AG04449 (cell line): ENCODE results near the gene CDH2.

Experiments
- CTCF ChIA-PET: fragments of 350-600 bp; formaldehyde crosslinking; extraction: SDS; loops from one replicate; lab custom pipeline; 2021; ENCODE audit warnings: antibody characterized with exemption; lab: Yijun Ruan, JAX
- POLR2A ChIA-PET: fragments of 400-600, 350-600 bp; formaldehyde crosslinking; extraction: SDS; loops from one replicate; lab custom pipeline; 2020; ENCODE audit warnings: antibody characterized with exemption, inconsistent platforms; lab: Yijun Ruan, JAX
- DNase-seq: peaks from one replicate; pipeline ENCODE4 v3.0.0-alpha.2; 2010; ENCODE audit warnings: low read depth, low spot score
- H3K4me3 ChIP-seq: 2 replicates; pipeline ENCODE4 v1.5.1; 2011; ENCODE audit warnings: low read depth, mild to moderate bottlenecking, control low read depth, low read length
- TF ChIP-seq, protein P1 (sequence below): IDR thresholded peaks from one replicate; pipeline ENCODE4 v1.5.1; 2011; ENCODE audit warnings: mild to moderate bottlenecking, moderate library complexity, low read length, control low read depth, inconsistent platforms; ENCODE audit not compliant: insufficient read depth; ENCODE audit errors: missing control alignments

The CDH2 gene

DNA sequence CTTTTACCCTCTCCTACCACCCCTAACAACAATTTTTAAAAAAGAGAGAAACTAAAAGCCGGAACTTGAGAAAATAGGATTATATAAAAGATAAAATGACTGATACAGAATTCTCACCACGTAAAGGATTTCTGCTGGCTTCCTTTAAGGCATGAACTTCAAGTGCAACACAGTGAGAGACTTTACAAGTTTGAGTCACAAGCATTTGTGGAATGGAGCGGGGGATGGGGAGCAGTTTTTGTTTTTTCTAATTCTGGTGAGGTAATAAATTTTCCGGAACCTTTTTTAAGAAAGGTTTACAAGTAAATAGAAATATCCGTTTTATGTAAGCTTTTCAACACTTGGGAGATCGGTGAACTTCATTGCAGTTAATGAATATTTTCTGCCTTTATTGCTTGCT is 1.8 kb upstream of the CDH2 start:
- ChIA-PET CTCF (interaction anchor here (0.7 to 1.1 kb wide), 2 partner anchors 10 to 174 kb away, joined by 3 read pairs; no protein-coding TSS in a partner anchor), POLR2A (interaction anchor here (0.9 to 1.1 kb wide), 2 partner anchors 114 to 155 kb away, joined by 3 read pairs; no protein-coding TSS in a partner anchor)
- TF ChIP-seq, protein P1, sequence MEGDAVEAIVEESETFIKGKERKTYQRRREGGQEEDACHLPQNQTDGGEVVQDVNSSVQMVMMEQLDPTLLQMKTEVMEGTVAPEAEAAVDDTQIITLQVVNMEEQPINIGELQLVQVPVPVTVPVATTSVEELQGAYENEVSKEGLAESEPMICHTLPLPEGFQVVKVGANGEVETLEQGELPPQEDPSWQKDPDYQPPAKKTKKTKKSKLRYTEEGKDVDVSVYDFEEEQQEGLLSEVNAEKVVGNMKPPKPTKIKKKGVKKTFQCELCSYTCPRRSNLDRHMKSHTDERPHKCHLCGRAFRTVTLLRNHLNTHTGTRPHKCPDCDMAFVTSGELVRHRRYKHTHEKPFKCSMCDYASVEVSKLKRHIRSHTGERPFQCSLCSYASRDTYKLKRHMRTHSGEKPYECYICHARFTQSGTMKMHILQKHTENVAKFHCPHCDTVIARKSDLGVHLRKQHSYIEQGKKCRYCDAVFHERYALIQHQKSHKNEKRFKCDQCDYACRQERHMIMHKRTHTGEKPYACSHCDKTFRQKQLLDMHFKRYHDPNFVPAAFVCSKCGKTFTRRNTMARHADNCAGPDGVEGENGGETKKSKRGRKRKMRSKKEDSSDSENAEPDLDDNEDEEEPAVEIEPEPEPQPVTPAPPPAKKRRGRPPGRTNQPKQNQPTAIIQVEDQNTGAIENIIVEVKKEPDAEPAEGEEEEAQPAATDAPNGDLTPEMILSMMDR = no peak
- DNase-seq = no peak
- H3K4me3 ChIP-seq = peak overlapping the region; percentile 79

DNA sequence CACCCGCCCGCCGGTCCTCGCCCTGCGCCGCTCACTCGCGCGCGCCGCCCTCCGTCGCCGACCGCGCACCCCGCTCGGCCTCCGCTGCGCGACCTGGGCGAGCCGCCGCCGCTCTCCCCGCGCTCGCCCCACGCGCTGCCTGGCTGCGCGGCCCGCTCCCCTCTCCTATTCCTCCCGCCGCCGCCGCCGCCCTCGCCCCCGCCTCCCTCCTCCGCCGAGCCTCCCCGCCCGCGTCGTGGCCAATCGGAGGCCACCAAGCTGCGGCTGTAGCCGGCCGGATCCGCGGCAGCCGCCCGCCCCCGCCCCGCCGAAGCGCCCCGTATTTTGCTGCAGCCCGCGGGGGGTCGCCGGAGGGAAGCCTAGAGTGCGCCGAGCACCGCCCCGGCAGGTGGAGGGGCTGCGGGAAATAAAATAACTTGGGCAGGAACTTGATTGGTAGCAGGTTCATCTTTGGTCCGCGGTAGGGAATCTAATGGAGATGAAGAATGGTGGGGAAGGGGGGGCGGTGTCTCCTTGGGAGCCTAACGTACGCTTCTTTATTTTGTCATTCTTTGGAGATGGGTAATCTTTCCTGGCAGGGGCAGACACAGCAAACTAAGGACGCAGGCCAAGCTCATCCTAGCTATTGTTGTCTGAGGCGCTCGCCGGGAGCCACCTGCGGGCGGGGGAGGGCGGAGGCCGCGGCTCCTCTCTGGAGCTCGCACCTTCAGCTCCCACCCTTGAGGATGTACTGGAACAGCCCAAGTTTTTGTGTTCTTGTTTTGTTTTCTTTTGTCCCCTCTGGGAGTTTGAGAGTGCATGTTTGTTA is 1.1 kb upstream of the CDH2 start:
- no peak for DNase-seq
- TF ChIP-seq, protein P1 = no peak
- peak overlapping the region; percentile 79 for H3K4me3 ChIP-seq
- POLR2A ChIA-PET = interaction anchor here (0.7 to 1.1 kb wide), 3 partner anchors 27 to 155 kb away, joined by 3 read pairs; no protein-coding TSS in a partner anchor
- CTCF ChIA-PET = interaction anchor here (0.7 to 1.2 kb wide), 3 partner anchors 12 to 173 kb away, joined by 3 to 4 read pairs (median 3); no protein-coding TSS in a partner anchor

DNA sequence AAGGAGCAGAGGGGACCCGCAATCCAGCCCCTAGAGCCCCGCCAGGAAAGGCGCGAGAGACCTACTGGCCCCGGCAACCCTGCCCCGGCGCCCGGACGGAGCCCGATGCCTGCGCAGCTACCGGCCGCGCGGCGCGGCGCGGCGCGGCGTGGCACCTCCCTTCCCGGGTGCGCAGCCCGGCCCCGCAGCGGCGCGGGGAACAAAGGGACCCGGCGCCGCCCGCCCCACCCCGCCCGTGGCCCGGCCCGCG is 307 bp downstream of the CDH2 start:
- DNase-seq = no peak
- TF ChIP-seq, protein P1 = no peak
- H3K4me3 ChIP-seq = peak overlapping the region; percentile 79
- ChIA-PET CTCF (interaction anchor here (0.8 to 1.2 kb wide), 3 partner anchors 13 to 139 kb away, joined by 3 to 4 read pairs (median 3); no protein-coding TSS in a partner anchor), POLR2A (interaction anchor here (0.6 to 1.5 kb wide), 3 partner anchors 62 to 138 kb away, joined by 3 to 9 read pairs (median 4); no protein-coding TSS in a partner anchor)

DNA sequence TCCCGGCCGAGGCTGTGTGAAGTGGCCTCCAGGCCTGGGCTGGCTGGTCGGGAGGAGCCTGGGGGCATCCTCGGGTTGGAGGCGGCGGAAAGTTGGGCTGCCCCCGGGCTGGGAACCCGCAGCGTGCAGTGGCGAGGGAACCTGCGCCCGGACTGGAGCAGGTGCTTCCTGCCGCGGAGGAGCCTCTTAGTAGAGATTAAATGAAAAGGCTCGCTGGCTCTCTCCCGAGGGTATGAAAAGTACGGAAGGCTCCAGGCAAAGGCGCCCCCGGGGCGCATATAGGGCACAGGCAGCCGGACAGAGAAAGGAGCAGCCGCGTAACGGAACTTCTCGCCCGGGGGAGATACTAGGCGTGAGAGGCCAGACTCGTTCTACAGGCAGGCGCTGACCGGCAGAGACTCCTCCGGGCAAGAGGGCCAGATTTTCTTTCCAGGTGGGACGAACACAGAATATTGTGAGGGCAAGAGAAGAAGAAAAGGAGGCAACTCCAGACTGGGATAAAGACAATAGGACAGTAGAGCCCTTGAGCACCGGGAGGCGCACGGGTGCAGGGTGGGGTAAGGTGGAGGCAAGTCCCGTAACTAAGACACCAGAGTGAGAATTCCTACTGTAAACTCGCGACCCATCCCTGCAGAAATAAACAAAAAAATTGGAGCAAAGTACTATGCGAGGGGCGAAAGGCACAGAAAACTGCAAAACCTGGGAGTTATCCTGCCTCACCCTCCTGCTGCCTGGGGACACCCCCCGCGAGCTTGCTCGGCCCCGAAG is 816 bp downstream of the CDH2 start:
- H3K4me3 ChIP-seq = peak overlapping the region; percentile 79
- ChIA-PET CTCF (no interaction called here), POLR2A (interaction anchor here (1.5 kb wide), 1 partner anchor 61 kb away, joined by 9 read pairs; no protein-coding TSS in a partner anchor)
- TF ChIP-seq, protein P1 = no peak
- no peak for DNase-seq

DNA sequence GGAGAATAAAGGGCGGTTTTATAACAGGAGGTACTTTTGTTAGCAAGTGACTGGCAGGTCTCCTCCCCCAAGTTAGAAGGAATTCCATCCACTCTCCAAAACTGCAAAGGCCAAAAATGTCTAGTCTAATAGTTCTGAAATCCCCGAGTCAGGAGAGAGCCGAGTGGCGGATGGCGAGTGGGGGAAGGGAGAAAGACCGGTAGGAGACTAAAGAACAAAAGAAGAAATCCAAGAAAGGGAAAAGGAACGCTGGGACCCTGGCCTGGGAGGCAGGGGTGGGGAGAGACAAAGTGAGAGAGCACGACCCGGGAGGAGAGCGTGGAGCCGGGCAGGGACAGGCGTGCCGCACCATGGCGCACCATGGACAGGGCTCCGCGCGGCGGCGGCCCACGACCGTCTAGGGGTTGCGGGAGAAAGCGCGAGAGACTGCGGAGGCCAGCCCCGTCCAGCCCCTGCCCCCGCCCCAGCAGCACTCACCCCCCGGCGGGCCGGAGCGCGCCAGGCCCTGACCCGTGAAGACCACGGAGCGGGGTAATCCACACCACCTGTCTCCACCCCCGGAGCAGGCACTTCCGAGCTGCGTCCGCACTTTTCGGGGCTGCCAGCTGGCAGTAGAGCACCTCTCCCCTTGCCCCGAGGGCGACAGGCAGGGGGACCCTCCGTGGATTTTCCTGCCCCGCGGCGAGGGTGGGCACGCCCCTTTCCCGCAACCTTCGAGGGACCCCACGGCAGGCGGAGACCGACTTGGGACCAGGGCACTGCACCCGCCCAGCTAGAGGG is 1.6 kb downstream of the CDH2 start:
- TF ChIP-seq, protein P1 = no peak
- ChIA-PET POLR2A (no interaction called here), CTCF (no interaction called here)

More for the DNA sequence above, 1.6 kb downstream of the CDH2 start:
- H3K4me3 ChIP-seq = peak overlapping the region; percentile 79
- no peak for DNase-seq
